Astrocyte of the cerebellum (primary cell): ENCODE results near the gene KRT74.

Experiments used
- DNase-seq: peaks from one replicate; pipeline ENCODE4 v3.0.0-alpha.2; 2011; ENCODE audit warnings: low read depth
- H3K4me3 ChIP-seq: 2 replicates; pipeline ENCODE4 v1.5.1; 2011; ENCODE audit warnings: mild to moderate bottlenecking, low read depth, low read length, moderate library complexity
- CTCF ChIP-seq: IDR thresholded peaks from 2 replicates; pipeline ENCODE4 v1.5.1; 2012; ENCODE audit warnings: low read length, low read depth, moderate library complexity, mild to moderate bottlenecking; ENCODE audit errors: missing control alignments
- in situ Hi-C: cut with HindIII; loops from 2 replicates; pipeline ENCODE4 v1.10.0; 2017; ENCODE audit warnings: low sequenced_read_pairs

KRT74 gene

GRCh38 chr12:52604859-52605258, 31.2 kb upstream of the KRT74 start:
- no peak for DNase-seq
- no peak overlapping the region for H3K4me3 ChIP-seq
- no peak for TF ChIP-seq CTCF
- in situ Hi-C loops = no loop called here

- DNase-seq = no peak
- in situ Hi-C loops = no loop called here
- H3K4me3 ChIP-seq = no peak overlapping the region
- TF ChIP-seq CTCF = no peak
These were observed 29.7 kb upstream of the KRT74 start for GRCh38 chr12:52603314-52603713.

- no peak for DNase-seq
- no peak for TF ChIP-seq CTCF
- H3K4me3 ChIP-seq = no peak overlapping the region
- in situ Hi-C loops = no loop called here
These were observed 28.9 kb upstream of the KRT74 start for GRCh38 chr12:52602552-52602951.

- DNase-seq = no peak
- in situ Hi-C loops = no loop called here
- TF ChIP-seq CTCF = no peak
- H3K4me3 ChIP-seq = no peak overlapping the region
These were observed 28.0 kb upstream of the KRT74 start for GRCh38 chr12:52601671-52602070.

GRCh38 chr12:52600941-52601481, 27.4 kb upstream of the KRT74 start, which contains the start of gene KRT72:
TSS of gene KRT72 (minus strand) at chr12:52601463. CDS start at chr12:52601452, 11 bp downstream.
- H3K4me3 ChIP-seq = no peak within 1 kb of the TSS
- in situ Hi-C loops = no loop called here
- no peak for TF ChIP-seq CTCF
- DNase-seq = no peak

- in situ Hi-C loops = no loop called here
- TF ChIP-seq CTCF = no peak
- no peak for DNase-seq
- no peak overlapping the region for H3K4me3 ChIP-seq
These were observed 26.8 kb upstream of the KRT74 start for GRCh38 chr12:52600475-52600874.
